IMR-90 (cell line): ENCODE results near the gene DISC1. TPM values are rescaled to one million over a fixed set of nuclear protein-coding genes. Genes with fewer than 3 reads are reported as not detected.

ENCODE experiments used
- ATAC-seq: fragments of 200-7000 bp; cut with Tn5 transposase; 2 replicates; pipeline ENCODE4 v1.9.1; 2020; ENCODE audit warnings: low read depth, mild to moderate bottlenecking, moderate library complexity
- BruUV-seq: library from RNA; stranded (reverse); fragments of 400-500 nt; replicated peaks from 2 replicates; lab custom pipeline; 2021; lab: Mats Ljungman, UMichigan
- CTCF ChIA-PET: fragments of 300-600 bp; formaldehyde crosslinking; extraction: SDS; loops from one replicate; lab custom pipeline; 2021; ENCODE audit warnings: antibody characterized with exemption; lab: Yijun Ruan, JAX
- POLR2A ChIA-PET: fragments of 300-600 bp; sonication (Branson Sonifier 250); formaldehyde crosslinking; loops from one replicate; lab custom pipeline; 2022; ENCODE audit warnings: antibody characterized with exemption; ENCODE audit not compliant: unreplicated experiment; lab: Charles Lee
- DNase-seq: peaks from one replicate; pipeline ENCODE4 v3.0.0; 2013
- H2AFZ ChIP-seq: replicated peaks from 2 replicates; pipeline ENCODE3; 2013; ENCODE audit warnings: low read length, mild to moderate bottlenecking; ENCODE audit not compliant: poor library complexity
- H2AK5ac ChIP-seq: 2 replicates; pipeline ENCODE4 v1.6.1; 2013; ENCODE audit warnings: low read depth, low read length, inconsistent platforms
- H2AK9ac ChIP-seq: replicated peaks from 2 replicates; pipeline ENCODE3; 2013; ENCODE audit warnings: mild to moderate bottlenecking, low read depth, low read length, moderate library complexity; ENCODE audit not compliant: poor library complexity
- H2BK120ac ChIP-seq: 2 replicates; pipeline ENCODE4 v1.6.1; 2013; ENCODE audit warnings: low read depth, low read length, inconsistent platforms
- H2BK15ac ChIP-seq: 3 replicates; pipeline ENCODE4 v1.6.1; 2013; ENCODE audit warnings: low read depth, low read length, inconsistent platforms
- H2BK20ac ChIP-seq: 2 replicates; pipeline ENCODE4 v1.6.1; 2013; ENCODE audit warnings: low read depth, mild to moderate bottlenecking, inconsistent platforms, low read length, moderate library complexity
- H2BK5ac ChIP-seq: 2 replicates; pipeline ENCODE4 v1.6.1; 2013; ENCODE audit warnings: mild to moderate bottlenecking, low read depth, low read length, inconsistent platforms; ENCODE audit not compliant: poor library complexity, severe bottlenecking
- H3K14ac ChIP-seq: replicated peaks from 2 replicates; pipeline ENCODE4 v1.6.1; 2013; ENCODE audit warnings: low read depth, low read length, inconsistent platforms
- H3K18ac ChIP-seq: 2 replicates; pipeline ENCODE4 v1.6.1; 2013; ENCODE audit warnings: low read depth, low read length, control low read depth
- H3K23ac ChIP-seq: 2 replicates; pipeline ENCODE4 v1.6.1; 2013; ENCODE audit warnings: low read depth, low read length, inconsistent platforms
- H3K27ac ChIP-seq: 2 replicates; pipeline ENCODE4 v1.5.1; 2013; ENCODE audit warnings: mild to moderate bottlenecking, control low read depth, low read length; ENCODE audit not compliant: insufficient read depth
- H3K27me3 ChIP-seq: 2 replicates; pipeline ENCODE4 v1.6.1; 2013; ENCODE audit warnings: low read length; ENCODE audit not compliant: control insufficient read depth, insufficient read depth
- H3K36me3 ChIP-seq: 2 replicates; pipeline ENCODE4 v1.6.1; 2013; ENCODE audit warnings: low read length, mixed read lengths; ENCODE audit not compliant: control insufficient read depth, insufficient read depth
- H3K4ac ChIP-seq: 2 replicates; pipeline ENCODE4 v1.6.1; 2013; ENCODE audit warnings: low read depth, low read length, inconsistent platforms
- H3K4me1 ChIP-seq: 2 replicates; pipeline ENCODE4 v1.6.1; 2013; ENCODE audit warnings: low read length, mixed read lengths; ENCODE audit not compliant: control insufficient read depth, insufficient read depth
- H3K4me2 ChIP-seq: 2 replicates; pipeline ENCODE4 v1.6.1; 2013; ENCODE audit warnings: low read depth, mild to moderate bottlenecking, control low read depth, low read length, moderate library complexity
- H3K4me3 ChIP-seq: 2 replicates; pipeline ENCODE4 v1.5.1; 2013; ENCODE audit warnings: low read depth, mild to moderate bottlenecking, control low read depth, low read length, moderate library complexity; ENCODE audit not compliant: insufficient read depth
- H3K56ac ChIP-seq: 2 replicates; pipeline ENCODE4 v1.6.1; 2013; ENCODE audit warnings: low read length, inconsistent platforms; ENCODE audit not compliant: insufficient read depth; ENCODE audit errors: extremely low read depth
- H3K79me1 ChIP-seq, 2 experiments: 2 replicates each; pipeline ENCODE4 v1.6.1; 2013; ENCODE audit warnings: low read length in 2 of 2, inconsistent platforms in 1 of 2, low read depth in 1 of 2
- H3K9ac ChIP-seq: 2 replicates; pipeline ENCODE4 v1.6.1; 2013; ENCODE audit warnings: low read depth, low read length, control low read depth
- H3K9me1 ChIP-seq: 2 replicates; pipeline ENCODE4 v1.6.1; 2013; ENCODE audit warnings: low read length, inconsistent platforms; ENCODE audit not compliant: insufficient read depth
- H3K9me3 ChIP-seq: 2 replicates; pipeline ENCODE4 v1.6.1; 2013; ENCODE audit warnings: low read length; ENCODE audit not compliant: control insufficient read depth, insufficient read depth
- H4K20me1 ChIP-seq: 2 replicates; pipeline ENCODE4 v1.6.1; 2013; ENCODE audit warnings: low read length, inconsistent platforms; ENCODE audit not compliant: insufficient read depth
- H4K5ac ChIP-seq: 2 replicates; pipeline ENCODE4 v1.6.1; 2013; ENCODE audit warnings: mild to moderate bottlenecking, low read depth, low read length, control low read depth
- H4K8ac ChIP-seq, 2 experiments: 2 replicates each; pipeline ENCODE4 v1.6.1; 2013; ENCODE audit warnings: low read depth in 2 of 2, low read length in 2 of 2, control low read depth in 1 of 2, inconsistent platforms in 1 of 2
- H4K91ac ChIP-seq: 2 replicates; pipeline ENCODE4 v1.6.1; 2013; ENCODE audit warnings: low read depth, low read length, inconsistent platforms; ENCODE audit not compliant: insufficient read depth
- BHLHE40 ChIP-seq: fragments of 150-350 bp; IDR thresholded peaks from 2 replicates; pipeline ENCODE4 v1.6.1; 2016; ENCODE audit warnings: mild to moderate bottlenecking, low read depth, low read length
- CEBPB ChIP-seq: IDR thresholded peaks from 2 replicates; pipeline ENCODE4 v1.6.1; 2012; ENCODE audit warnings: low read depth, low read length, improper control_type of control experiment
- CHD1 ChIP-seq: IDR thresholded peaks from 2 replicates; pipeline ENCODE4 v1.6.1; 2012; ENCODE audit warnings: low read depth, low read length, improper control_type of control experiment
- CTCF ChIP-seq: conservative IDR thresholded peaks from 2 replicates; pipeline ENCODE4 v1.5.1; 2012; ENCODE audit warnings: mild to moderate bottlenecking, low read depth, low read length, improper control_type of control experiment
- MAFK ChIP-seq: IDR thresholded peaks from 2 replicates; pipeline ENCODE4 v1.6.1; 2012; ENCODE audit warnings: low read depth, low read length, improper control_type of control experiment
- MAZ ChIP-seq: IDR thresholded peaks from 2 replicates; pipeline ENCODE4 v1.6.1; 2012; ENCODE audit warnings: low read depth, mild to moderate bottlenecking, low read length, improper control_type of control experiment, moderate library complexity, borderline replicate concordance
- MXI1 ChIP-seq: IDR thresholded peaks from 2 replicates; pipeline ENCODE4 v1.6.1; 2012; ENCODE audit warnings: low read depth, mild to moderate bottlenecking, low read length, moderate library complexity, borderline replicate concordance
- NFE2L2 ChIP-seq: fragments of 150-350 bp; IDR thresholded peaks from 2 replicates; pipeline ENCODE4 v1.6.1; 2016; ENCODE audit warnings: low read depth, mild to moderate bottlenecking, low read length
- POLR2A ChIP-seq: IDR thresholded peaks from 2 replicates; pipeline ENCODE4 v1.6.1; 2012; ENCODE audit warnings: mild to moderate bottlenecking, low read depth, low read length
- RAD21 ChIP-seq: IDR thresholded peaks from 2 replicates; pipeline ENCODE4 v1.6.1; 2012; ENCODE audit warnings: low read length, improper control_type of control experiment
- RCOR1 ChIP-seq: IDR thresholded peaks from 2 replicates; pipeline ENCODE4 v1.6.1; 2012; ENCODE audit warnings: mild to moderate bottlenecking, low read length, improper control_type of control experiment; ENCODE audit not compliant: insufficient replicate concordance
- RFX5 ChIP-seq: IDR thresholded peaks from 2 replicates; pipeline ENCODE4 v1.8.0; 2012; ENCODE audit warnings: low read depth, mild to moderate bottlenecking, low read length, moderate library complexity
- SMC3 ChIP-seq: fragments of 150-350 bp; IDR thresholded peaks from 2 replicates; pipeline ENCODE4 v1.6.1; 2016; ENCODE audit warnings: low read depth, mild to moderate bottlenecking, antibody characterized with exemption, low read length, moderate library complexity
- WGBS, 2 experiments: methylation state at CpG; one replicate each; pipeline versions ENCODE4 v1.1.5 to v1.1.7; 2013; ENCODE audit warnings: missing lambda C conversion rate in 2 of 2; ENCODE audit not compliant: insufficient read length in 1 of 2; ENCODE audit errors: extremely low coverage in 2 of 2; 5-methylcytosine and 5-hydroxymethylcytosine counted together
- dilution Hi-C: fragments of 300-500 bp; cut with HindIII; formaldehyde crosslinking; loops from one replicate; pipeline ENCODE4 v1.14.3; 2018; ENCODE audit warnings: low sequenced_read_pairs; ENCODE audit not compliant: unreplicated experiment
- in situ Hi-C: fragments of 300-500 bp; cut with MboI; formaldehyde crosslinking; loops from 3 replicates; pipeline ENCODE4 v1.14.3; 2019; ENCODE audit warnings: low sequenced_read_pairs, inconsistent platforms, mixed read lengths
- intact Hi-C: fragments of 100-400 bp; cut with micrococcal nuclease; formaldehyde crosslinking; loops from 2 replicates; pipeline ENCODE4 v1.10.0; 2022
- polyA plus RNA-seq, 3 experiments: library from polyadenylated mRNA; depleted of rRNA; stranded (reverse); fragments of >200 nt; gene quantifications; 2 replicates each; pipeline ENCODE4 v1.2.3, GENCODE V29; 2012; ENCODE audit warnings: low replicate concordance in 1 of 3
- total RNA-seq: library from RNA; depleted of rRNA; stranded (reverse); fragments of >200 nt; gene quantifications from 2 replicates; pipeline ENCODE4 v1.2.3, GENCODE V29; 2012
- TF ChIP-seq, protein P1 (sequence below): fragments of 150-350 bp; IDR thresholded peaks from 2 replicates; pipeline ENCODE4 v1.6.1; 2017; ENCODE audit warnings: mild to moderate bottlenecking, antibody characterized with exemption, low read length, low read depth
- TF ChIP-seq, protein P2 (sequence below): fragments of 150-350 bp; IDR thresholded peaks from 2 replicates; pipeline ENCODE4 v1.6.1; 2016; ENCODE audit warnings: low read depth, mild to moderate bottlenecking, low read length, moderate library complexity, borderline replicate concordance

Gene DISC1
- total and polyA plus RNA-seq, 2 of the 4 experiments (the other 2 are of a cell fraction): 2.2 to 7.0 TPM

DNA sequence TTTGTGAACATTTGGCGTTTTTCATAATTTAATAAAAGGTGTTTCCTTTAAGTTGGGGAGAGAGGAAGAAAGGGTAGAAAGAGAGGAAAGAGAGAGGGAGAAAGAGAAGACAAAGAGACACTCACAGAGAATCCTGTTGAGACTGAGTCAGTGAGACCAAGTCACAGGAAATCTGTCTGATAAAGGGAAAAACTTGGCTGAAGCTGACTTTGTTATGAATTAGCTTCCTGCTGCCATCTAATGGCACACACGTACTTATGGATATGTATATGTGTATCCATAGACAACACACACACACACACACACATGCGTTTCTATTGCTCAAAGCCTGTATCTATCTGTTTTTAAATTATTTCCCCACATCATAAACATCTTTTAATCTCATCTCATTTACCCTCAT, 42.5 kb upstream of the DISC1 start:
- Histone ChIP-seq H3K9me3 (no peaks in the 10 kb centered on the region), H2AFZ (no peak overlapping the region), H4K91ac (no peak overlapping the region), H3K36me3 (no peaks in the 10 kb centered on the region), H2BK20ac (no peak overlapping the region), H3K18ac (no peak overlapping the region), H2AK9ac (no peak overlapping the region), H4K8ac (no peak overlapping the region), H4K20me1 (no peaks in the 10 kb centered on the region), H3K27ac (no peak overlapping the region), H3K56ac (no peak overlapping the region), H2BK15ac (no peak overlapping the region), H4K5ac (no peak overlapping the region), H3K9ac (no peak overlapping the region), H2AK5ac (no peak overlapping the region), H3K4ac (no peak overlapping the region), H3K4me3 (no peak overlapping the region), H3K4me1 (no peaks in the 10 kb centered on the region), H3K4me2 (no peak overlapping the region), H2BK5ac (peak overlapping the region; percentile 19), H3K27me3 (no peaks in the 10 kb centered on the region), H2BK120ac (no peak overlapping the region), H3K79me1 (no peaks in the 10 kb centered on the region), H3K9me1 (no peaks in the 10 kb centered on the region), H3K23ac (no peak overlapping the region), H3K14ac (no peak overlapping the region)
- TF ChIP-seq, protein P1, sequence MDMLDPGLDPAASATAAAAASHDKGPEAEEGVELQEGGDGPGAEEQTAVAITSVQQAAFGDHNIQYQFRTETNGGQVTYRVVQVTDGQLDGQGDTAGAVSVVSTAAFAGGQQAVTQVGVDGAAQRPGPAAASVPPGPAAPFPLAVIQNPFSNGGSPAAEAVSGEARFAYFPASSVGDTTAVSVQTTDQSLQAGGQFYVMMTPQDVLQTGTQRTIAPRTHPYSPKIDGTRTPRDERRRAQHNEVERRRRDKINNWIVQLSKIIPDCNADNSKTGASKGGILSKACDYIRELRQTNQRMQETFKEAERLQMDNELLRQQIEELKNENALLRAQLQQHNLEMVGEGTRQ: no peak
- no peak for TF ChIP-seq CHD1
- no peak for TF ChIP-seq NFE2L2
- TF ChIP-seq CTCF: peak; percentile 42
- TF ChIP-seq SMC3: peak; percentile 35; the same call in 1 of the 2 replicates
- TF ChIP-seq BHLHE40: no peak
- TF ChIP-seq RCOR1: no peak
- peak; percentile 55 for TF ChIP-seq RAD21
- no peak for TF ChIP-seq CEBPB
- TF ChIP-seq POLR2A: no peak
- TF ChIP-seq, protein P2, sequence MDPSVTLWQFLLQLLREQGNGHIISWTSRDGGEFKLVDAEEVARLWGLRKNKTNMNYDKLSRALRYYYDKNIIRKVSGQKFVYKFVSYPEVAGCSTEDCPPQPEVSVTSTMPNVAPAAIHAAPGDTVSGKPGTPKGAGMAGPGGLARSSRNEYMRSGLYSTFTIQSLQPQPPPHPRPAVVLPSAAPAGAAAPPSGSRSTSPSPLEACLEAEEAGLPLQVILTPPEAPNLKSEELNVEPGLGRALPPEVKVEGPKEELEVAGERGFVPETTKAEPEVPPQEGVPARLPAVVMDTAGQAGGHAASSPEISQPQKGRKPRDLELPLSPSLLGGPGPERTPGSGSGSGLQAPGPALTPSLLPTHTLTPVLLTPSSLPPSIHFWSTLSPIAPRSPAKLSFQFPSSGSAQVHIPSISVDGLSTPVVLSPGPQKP: no peak
- TF ChIP-seq MAZ: no peak
- no peak for TF ChIP-seq MAFK
- TF ChIP-seq RFX5: no peak
- TF ChIP-seq MXI1: no peak
- DNase-seq (peak; percentile 82), ATAC-seq (peak; percentile 88)
- in situ Hi-C loops (no loop called here), dilution Hi-C loops (no loop called here), intact Hi-C loops (loop anchor here (2.0 kb wide), 1 partner anchor 163 kb away; no protein-coding TSS in a partner anchor)
- CTCF ChIA-PET: interaction anchor here (0.6 to 1.3 kb wide), 2 partner anchors 162 to 227 kb away, joined by 3 to 4 read pairs; no protein-coding TSS in a partner anchor
- POLR2A ChIA-PET: interaction anchor here (0.6 kb wide), 1 partner anchor 262 kb away, joined by 4 read pairs; no protein-coding TSS in a partner anchor
- no TSS peak for BruUV-seq
- WGBS, 2 experiments: no CpG with 5 or more reads among the region's 3 CpGs
